ENCODE results near the gene PRKAG2. TPM values are rescaled to one million over a fixed set of nuclear protein-coding genes. Genes with fewer than 3 reads are reported as not detected.

The PRKAG2 gene
- total RNA-seq, 3 donors from 2014 or later, result 42.4 to 48.5 (median 46.6) TPM

GRCh38 chr7:151740081-151740851 is 136.6 kb downstream of the PRKAG2 start:
- Histone ChIP-seq H3K4me3 (no peak overlapping the region), H3K36me3 (ENCODE audit: low read depth) (no peaks in the 10 kb centered on the region), H3K4me1 (ENCODE audit: low read depth) (peaks cover 9% of the 10 kb centered on the region), H3K9me3 (no peaks in the 10 kb centered on the region)
- intact Hi-C loops (cut with DNase I, micrococcal nuclease), result no loop called here
- no peak for ATAC-seq
- no peak for TF ChIP-seq CTCF (IDR thresholded peaks at IDR 0.05)
- DNase-seq, result peak in 1 of 3 donors; percentile 46

- peak in 1 of 3 donors; percentile 41 for DNase-seq
- Histone ChIP-seq H3K9me3 (no peaks in the 10 kb centered on the region), H3K4me3 (no peak overlapping the region), H3K4me1 (ENCODE audit: low read depth) (no peaks in the 10 kb centered on the region), H3K36me3 (ENCODE audit: low read depth) (no peaks in the 10 kb centered on the region)
- no peak for ATAC-seq
- TF ChIP-seq CTCF (IDR thresholded peaks at IDR 0.05), result no peak
- intact Hi-C loops (cut with DNase I, micrococcal nuclease), result no loop called here
Observed at GRCh38 chr7:151738925-151739324, 138.0 kb downstream of the PRKAG2 start.

GRCh38 chr7:151736403-151736909 is 140.5 kb downstream of the PRKAG2 start:
- no peaks in the 10 kb centered on the region for H3K36me3 ChIP-seq (ENCODE audit: low read depth)
- H3K4me1 ChIP-seq (ENCODE audit: low read depth), result no peaks in the 10 kb centered on the region
- DNase-seq (peak in 2 of 3 donors; percentile 34 to 63), ATAC-seq (peak; percentile 49)
- no peaks in the 10 kb centered on the region for H3K9me3 ChIP-seq
- no peak for TF ChIP-seq CTCF (IDR thresholded peaks at IDR 0.05)
- intact Hi-C loops (cut with DNase I, micrococcal nuclease), result no loop called here
- no peak overlapping the region for H3K4me3 ChIP-seq

- intact Hi-C loops (cut with DNase I, micrococcal nuclease), result no loop called here
- DNase-seq (peak in 1 of 3 donors; percentile 55), ATAC-seq (peak; percentile 19)
- TF ChIP-seq CTCF (IDR thresholded peaks at IDR 0.05), result no peak
- H3K36me3 ChIP-seq (ENCODE audit: low read depth), result no peaks in the 10 kb centered on the region
- no peak overlapping the region for H3K4me3 ChIP-seq
- no peaks in the 10 kb centered on the region for H3K4me1 ChIP-seq (ENCODE audit: low read depth)
- H3K9me3 ChIP-seq, result no peaks in the 10 kb centered on the region
Observed at GRCh38 chr7:151735851-151736402, 141.0 kb downstream of the PRKAG2 start.

GRCh38 chr7:151735186-151735850 is 141.6 kb downstream of the PRKAG2 start:
- no peaks in the 10 kb centered on the region for H3K4me1 ChIP-seq (ENCODE audit: low read depth)
- no peaks in the 10 kb centered on the region for H3K36me3 ChIP-seq (ENCODE audit: low read depth)
- ATAC-seq (no peak), DNase-seq (no peak)
- H3K9me3 ChIP-seq, result no peaks in the 10 kb centered on the region
- TF ChIP-seq CTCF (IDR thresholded peaks at IDR 0.05), result no peak
- intact Hi-C loops (cut with DNase I, micrococcal nuclease), result no loop called here
- H3K4me3 ChIP-seq, result no peak overlapping the region

Measured in mucosa of descending colon (tissue), 3 donors.